H1 (cell line): ENCODE measurements around the gene RNF220. TPM values are rescaled to one million over a fixed set of nuclear protein-coding genes. Genes with fewer than 3 reads are reported as not detected.

Experiments
- CTCF ChIA-PET: fragments of 300-600 bp; sonication (Branson Sonifier 250); formaldehyde crosslinking; loops from one replicate; lab custom pipeline; 2021; ENCODE audit not compliant: partially characterized antibody; lab: Charles Lee
- POLR2A ChIA-PET: fragments of 300-600 bp; sonication (Branson Sonifier 250); formaldehyde crosslinking; loops from one replicate; lab custom pipeline; 2021; ENCODE audit warnings: inconsistent platforms; ENCODE audit not compliant: partially characterized antibody; lab: Charles Lee
- DNase-seq, 2 experiments: peaks; one replicate each; pipeline versions ENCODE4 v3.0.0 to v3.0.0-alpha.2; 2010 to 2022; ENCODE audit warnings: low spot score in 2 of 2, low read depth in 1 of 2, mixed read lengths in 1 of 2
- FAIRE-seq: peaks from 2 replicates; lab custom pipeline; 2011; peaks lifted over from hg19 to GRCh38; lab: Jason Lieb, UNC
- H2AFZ ChIP-seq: 2 replicates; pipeline ENCODE4 v1.8.1; 2012; ENCODE audit warnings: low read length, inconsistent platforms
- H2AK5ac ChIP-seq: 2 replicates; pipeline ENCODE4 v1.6.1; 2013; ENCODE audit warnings: low read depth, low read length
- H2BK120ac ChIP-seq: replicated peaks from 2 replicates; pipeline ENCODE3; 2013; ENCODE audit warnings: low read depth, low read length, inconsistent platforms
- H2BK12ac ChIP-seq: 2 replicates; pipeline ENCODE4 v1.6.1; 2013; ENCODE audit warnings: low read depth, low read length
- H2BK15ac ChIP-seq: 2 replicates; pipeline ENCODE4 v1.6.1; 2013; ENCODE audit warnings: low read length
- H2BK20ac ChIP-seq: 2 replicates; pipeline ENCODE4 v1.6.1; 2013; ENCODE audit warnings: low read length
- H2BK5ac ChIP-seq: 2 replicates; pipeline ENCODE4 v1.6.1; 2013; ENCODE audit warnings: low read depth, low read length
- H3K14ac ChIP-seq: 2 replicates; pipeline ENCODE4 v1.6.1; 2013; ENCODE audit warnings: inconsistent platforms; ENCODE audit not compliant: insufficient read length
- H3K18ac ChIP-seq: 2 replicates; pipeline ENCODE4 v1.6.1; 2013; ENCODE audit warnings: low read length; ENCODE audit errors: extremely low read depth
- H3K23ac ChIP-seq: 2 replicates; pipeline ENCODE4 v1.6.1; 2013; ENCODE audit warnings: inconsistent platforms; ENCODE audit not compliant: insufficient read length
- H3K23me2 ChIP-seq: 2 replicates; pipeline ENCODE4 v1.6.1; 2013; ENCODE audit warnings: low read depth, low read length
- H3K27ac ChIP-seq: 2 replicates; pipeline ENCODE4 v1.6.1; 2011; ENCODE audit warnings: low read depth, low read length, inconsistent platforms
- H3K27me3 ChIP-seq, 4 experiments: replicated peaks in 1 of 4; 1 replicate in 1 of 4; 2 replicates in 3 of 4; pipeline versions ENCODE4 v1.6.1 to v1.8.1; 2011 to 2013; ENCODE audit warnings: low read length in 3 of 4, mild to moderate bottlenecking in 3 of 4, inconsistent platforms in 2 of 4, mixed read lengths in 2 of 4, moderate library complexity in 1 of 4; ENCODE audit not compliant: control insufficient read depth in 3 of 4, insufficient read depth in 3 of 4; ENCODE audit errors: extremely low read depth in 1 of 4
- H3K36me3 ChIP-seq, 4 experiments: 2 replicates each; pipeline versions ENCODE4 v1.6.1 to v1.8.1; 2011 to 2013; ENCODE audit warnings: mild to moderate bottlenecking in 4 of 4, low read length in 3 of 4, moderate library complexity in 2 of 4, control low read depth in 1 of 4, inconsistent platforms in 1 of 4; ENCODE audit not compliant: insufficient read depth in 4 of 4, control insufficient read depth in 2 of 4
- H3K4ac ChIP-seq: replicated peaks from 2 replicates; pipeline ENCODE3; 2013; ENCODE audit warnings: low read length, low read depth, mixed read lengths, inconsistent platforms; ENCODE audit not compliant: insufficient read length
- H3K4me1 ChIP-seq, 4 experiments: replicated peaks in 1 of 4; 1 replicate in 1 of 4; 2 replicates in 3 of 4; pipeline versions ENCODE4 v1.6.1 to v1.8.1; 2011 to 2013; ENCODE audit warnings: low read length in 3 of 4, inconsistent platforms in 2 of 4, mixed read lengths in 1 of 4; ENCODE audit not compliant: insufficient read depth in 4 of 4, control insufficient read depth in 3 of 4
- H3K4me2 ChIP-seq, 2 experiments: 2 replicates each; pipeline versions ENCODE4 v1.6.1 to v1.8.1; 2011 to 2013; ENCODE audit warnings: low read depth in 2 of 2, low read length in 2 of 2, control low read depth in 1 of 2, inconsistent platforms in 1 of 2, mild to moderate bottlenecking in 1 of 2; ENCODE audit not compliant: insufficient read depth in 1 of 2
- H3K4me3 ChIP-seq, 4 experiments: fragments of 200-600, 300-600 bp in 1 of 4; sonication (generic), shearing (Covaris generic), sonication (Bioruptor Twin) in 1 of 4; 2 replicates each; pipeline versions ENCODE4 v1.5.1 to v1.8.1; 2011 to 2016; ENCODE audit warnings: low read length in 4 of 4, low read depth in 3 of 4, control low read depth in 2 of 4, inconsistent platforms in 2 of 4, mild to moderate bottlenecking in 2 of 4, mixed read lengths in 1 of 4, moderate library complexity in 1 of 4; ENCODE audit not compliant: insufficient read depth in 2 of 4; ENCODE audit errors: extremely low read depth in 1 of 4
- H3K56ac ChIP-seq: replicated peaks from 2 replicates; pipeline ENCODE3; 2013; ENCODE audit warnings: low read depth, mild to moderate bottlenecking, mixed read lengths, low read length, inconsistent platforms; ENCODE audit not compliant: insufficient read length
- H3K79me1 ChIP-seq: 2 replicates; pipeline ENCODE4 v1.6.1; 2013; ENCODE audit warnings: low read depth, low read length, control low read depth
- H3K79me2 ChIP-seq, 2 experiments: 2 replicates each; pipeline versions ENCODE4 v1.6.1 to v1.8.1; 2012 to 2013; ENCODE audit warnings: low read length in 2 of 2, mild to moderate bottlenecking in 2 of 2, inconsistent platforms in 1 of 2; ENCODE audit not compliant: insufficient read depth in 2 of 2, control insufficient read depth in 1 of 2
- H3K9ac ChIP-seq, 4 experiments: replicated peaks in 1 of 4; 1 replicate in 1 of 4; 2 replicates in 3 of 4; pipeline versions ENCODE4 v1.6.1 to v1.8.1; 2011 to 2013; ENCODE audit warnings: low read depth in 3 of 4, low read length in 3 of 4, control low read depth in 2 of 4, mild to moderate bottlenecking in 2 of 4, moderate library complexity in 2 of 4, inconsistent platforms in 1 of 4; ENCODE audit errors: extremely low read depth in 1 of 4
- H3K9me3 ChIP-seq, 2 experiments: 2 replicates each; pipeline versions ENCODE4 v1.6.1 to v1.8.1; 2012 to 2013; ENCODE audit warnings: mild to moderate bottlenecking in 2 of 2, moderate library complexity in 2 of 2, control low read depth in 1 of 2, inconsistent platforms in 1 of 2, low read depth in 1 of 2, low read length in 1 of 2, mixed read lengths in 1 of 2; ENCODE audit not compliant: insufficient read depth in 2 of 2
- H4K20me1 ChIP-seq, 2 experiments: replicated peaks in 1 of 2; 2 replicates each; pipeline versions ENCODE3 to v1.8.1; 2011 to 2013; ENCODE audit warnings: inconsistent platforms in 2 of 2, low read length in 2 of 2, mild to moderate bottlenecking in 1 of 2; ENCODE audit not compliant: insufficient read depth in 2 of 2, control insufficient read depth in 1 of 2
- H4K5ac ChIP-seq: 2 replicates; pipeline ENCODE4 v1.6.1; 2013; ENCODE audit warnings: low read length, low read depth, mixed read lengths, inconsistent platforms; ENCODE audit not compliant: insufficient read length
- H4K8ac ChIP-seq: 2 replicates; pipeline ENCODE4 v1.8.0; 2013; ENCODE audit warnings: mild to moderate bottlenecking, moderate library complexity, low read length, inconsistent platforms; ENCODE audit not compliant: insufficient read depth; ENCODE audit errors: extremely low read depth
- H4K91ac ChIP-seq: replicated peaks from 2 replicates; pipeline ENCODE3; 2013; ENCODE audit warnings: low read length, mixed read lengths, inconsistent platforms; ENCODE audit not compliant: insufficient read length
- CBX8 ChIP-seq: fragments of 300-800, 300-1000 bp; sonication (generic); IDR thresholded peaks from 2 replicates; pipeline ENCODE4 v1.7.1; 2016; ENCODE audit warnings: low read depth, low read length, borderline replicate concordance
- CREB1 ChIP-seq: IDR thresholded peaks from 2 replicates; pipeline ENCODE4 v1.6.1; 2012; ENCODE audit warnings: inconsistent platforms
- GTF2F1 ChIP-seq: IDR thresholded peaks from 2 replicates; pipeline ENCODE4 v1.6.1; 2012; ENCODE audit warnings: low read depth, low read length, improper control_type of control experiment, borderline replicate concordance
- POU5F1 ChIP-seq: IDR thresholded peaks from 2 replicates; pipeline ENCODE4 v1.6.1; 2011; ENCODE audit warnings: low read depth, mild to moderate bottlenecking, low read length, moderate library complexity
- SAP30 ChIP-seq: fragments of 300-600 bp; sonication (generic); IDR thresholded peaks from 2 replicates; pipeline ENCODE4 v1.7.1; 2012; ENCODE audit warnings: low read length, moderate library complexity, mild to moderate bottlenecking, inconsistent platforms; ENCODE audit not compliant: insufficient read depth, insufficient replicate concordance
- WGBS, 2 experiments: shearing (Covaris generic) in 1 of 2; methylation state at CpG; one replicate each; pipeline versions ENCODE4 v1.1.6 to v1.1.7; 2013 to 2015; ENCODE audit warnings: low lambda C conversion rate in 2 of 2, mixed read lengths in 2 of 2, inconsistent platforms in 1 of 2, low coverage in 1 of 2, missing lambda C conversion rate in 1 of 2; ENCODE audit not compliant: insufficient replicate concordance in 2 of 2, insufficient coverage in 1 of 2, insufficient read length in 1 of 2; ENCODE audit errors: extremely low coverage in 1 of 2, missing lambda C conversion rate in 1 of 2; 5-methylcytosine and 5-hydroxymethylcytosine counted together
- polyA plus RNA-seq, 7 experiments: library from polyadenylated mRNA; depleted of rRNA in 3 of 7; stranded (reverse) in 5 of 7; unstranded in 2 of 7; fragments of >200 nt in 5 of 7; fragments of 200-250 nt in 2 of 7; gene quantifications; 1 replicate in 5 of 7; 2 replicates in 1 of 7; 4 replicates in 1 of 7; pipeline versions ENCODE4 v1.2.1 to v1.2.3, GENCODE V29; 2011 to 2013; ENCODE audit warnings: missing spikeins in 2 of 7, mixed read lengths in 2 of 7
- total RNA-seq: library from RNA; stranded (reverse); fragmentation: NEBNext Ultra II Directional; extraction: Animal tissue kit (Norgen Biotek cat#: 25700); gene quantifications from 2 replicates; pipeline ENCODE4 v1.2.1, GENCODE V29; 2021

The RNF220 gene
- total and polyA plus RNA-seq, 2 of the 8 experiments (the other 6 are each of a cell fraction or from before 2014, with no cell fraction given), result 123 to 160 TPM

- Histone ChIP-seq H3K4me2 (no peak overlapping the region), H3K14ac (no peak overlapping the region), H2BK12ac (no peak overlapping the region), H3K56ac (no peak overlapping the region), H3K4me3 (no peak overlapping the region), H2AK5ac (no peak overlapping the region), H2BK120ac (no peak overlapping the region), H3K27ac (no peak overlapping the region), H2BK20ac (no peak overlapping the region), H3K23me2 (no peaks in the 10 kb centered on the region), H2BK15ac (no peak overlapping the region), H4K5ac (no peak overlapping the region), H4K8ac (no peak overlapping the region), H4K91ac (no peak overlapping the region), H3K4me1 (peaks cover 0 to 9% (median 3%) of the 10 kb centered on the region in 4 experiments; a peak in 2 of 7 replicates), H3K27me3 (peaks cover 0 to 15% (median 5%) of the 10 kb centered on the region in 4 experiments; a peak in 4 of 7 replicates), H3K36me3 (no peaks in the 10 kb centered on the region), H3K9me3 (no peaks in the 10 kb centered on the region), H3K23ac (no peak overlapping the region), H3K4ac (no peak overlapping the region), H3K9ac (no peak overlapping the region), H2BK5ac (no peak overlapping the region), H3K79me2 (no peaks in the 10 kb centered on the region), H4K20me1 (peaks cover 0 to 2% of the 10 kb centered on the region in 2 experiments), H2AFZ (no peak overlapping the region), H3K18ac (no peak overlapping the region), H3K79me1 (no peaks in the 10 kb centered on the region)
- no peak for DNase-seq
- WGBS, 2 experiments, result 77% methylated on average over 5 of the region's 6 CpGs; no CpG with 5 or more reads in 1 of the 2 experiments
- POLR2A ChIA-PET, result interaction anchor here (1.3 to 1.5 kb wide), 2 partner anchors 16 to 73 kb away, joined by 4 to 6 read pairs; no protein-coding TSS in a partner anchor
- CTCF ChIA-PET, result interaction anchor here (1.0 to 8.2 kb wide), 6 partner anchors 9 to 137 kb away, joined by 3 to 84 read pairs (median 5); no protein-coding TSS in a partner anchor
- TF ChIP-seq CBX8 (no peak), GTF2F1 (no peak), CREB1 (no peak), POU5F1 (no peak), SAP30 (no peak)
- FAIRE-seq, result no peak
These were observed 153.8 kb downstream of the RNF220 start for GRCh38 chr1:44558883-44559282.
